ENCODE measurements around the gene SIN3B.

Gene SIN3B

GRCh38 chr19:16889883-16890460 lies 60.8 kb downstream of the SIN3B start:
- H3K4me3 ChIP-seq (ENCODE audit: low read depth, low read length): no peak overlapping the region
- TF ChIP-seq CTCF (IDR thresholded peaks at IDR 0.05; ENCODE audit: low read depth, low read length): no peak

GRCh38 chr19:16890461-16891184 lies 61.4 kb downstream of the SIN3B start:
- TF ChIP-seq CTCF (IDR thresholded peaks at IDR 0.05; ENCODE audit: low read depth, low read length): no peak
- no peak overlapping the region for H3K4me3 ChIP-seq (ENCODE audit: low read depth, low read length)

GRCh38 chr19:16891696-16892382 lies 62.6 kb downstream of the SIN3B start:
- H3K4me3 ChIP-seq (ENCODE audit: low read depth, low read length): no peak overlapping the region
- TF ChIP-seq CTCF (IDR thresholded peaks at IDR 0.05; ENCODE audit: low read depth, low read length): no peak

GRCh38 chr19:16892436-16892835 lies 63.2 kb downstream of the SIN3B start:
- no peak for TF ChIP-seq CTCF (IDR thresholded peaks at IDR 0.05; ENCODE audit: low read depth, low read length)
- no peak overlapping the region for H3K4me3 ChIP-seq (ENCODE audit: low read depth, low read length)

DNA sequence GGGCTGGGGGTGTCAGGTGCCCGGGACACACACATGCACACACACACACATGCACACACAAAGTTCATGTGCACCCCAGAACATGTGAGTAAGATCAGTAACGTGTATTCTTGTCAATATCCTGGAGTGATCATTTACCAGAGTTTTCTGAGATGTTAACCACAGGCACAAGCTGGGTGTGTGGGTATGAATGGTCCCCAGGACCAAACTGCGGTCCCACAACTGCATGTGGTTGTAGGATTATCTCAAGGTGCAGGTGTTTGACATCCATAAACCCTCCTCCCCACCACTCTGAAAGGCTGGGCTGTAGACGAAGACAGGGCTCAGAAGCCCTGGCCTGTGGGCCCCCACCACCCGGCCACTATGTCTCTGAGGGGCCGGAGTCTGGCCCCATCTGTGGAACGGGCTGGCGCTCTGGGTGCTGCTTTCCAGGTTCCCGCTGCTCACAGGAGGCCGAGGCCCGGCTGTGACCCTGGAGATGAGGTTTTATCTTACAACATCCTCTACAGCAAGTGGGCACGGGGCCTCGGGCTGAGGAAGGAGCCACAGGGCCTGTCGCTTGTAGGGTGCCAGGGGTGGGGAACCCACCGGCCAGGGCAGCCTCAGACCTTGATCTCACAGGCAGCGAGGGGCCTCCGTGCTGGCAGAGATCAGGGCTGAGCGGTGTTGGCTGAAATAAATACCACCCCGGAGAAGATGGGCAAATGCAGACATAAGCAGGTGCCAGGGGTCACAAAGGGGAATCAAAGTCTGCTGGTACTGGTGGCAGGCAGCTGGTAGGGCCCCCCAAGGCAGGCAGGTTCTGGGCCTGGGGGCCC lies 63.9 kb downstream of the SIN3B start:
- no peak for TF ChIP-seq CTCF (IDR thresholded peaks at IDR 0.05; ENCODE audit: low read depth, low read length)
- no peak overlapping the region for H3K4me3 ChIP-seq (ENCODE audit: low read depth, low read length)

GRCh38 chr19:16893686-16893989 lies 64.4 kb downstream of the SIN3B start:
- H3K4me3 ChIP-seq (ENCODE audit: low read depth, low read length): no peak overlapping the region
- no peak for TF ChIP-seq CTCF (IDR thresholded peaks at IDR 0.05; ENCODE audit: low read depth, low read length)
